ENCODE measurements around the gene SCFD1.

DNA sequence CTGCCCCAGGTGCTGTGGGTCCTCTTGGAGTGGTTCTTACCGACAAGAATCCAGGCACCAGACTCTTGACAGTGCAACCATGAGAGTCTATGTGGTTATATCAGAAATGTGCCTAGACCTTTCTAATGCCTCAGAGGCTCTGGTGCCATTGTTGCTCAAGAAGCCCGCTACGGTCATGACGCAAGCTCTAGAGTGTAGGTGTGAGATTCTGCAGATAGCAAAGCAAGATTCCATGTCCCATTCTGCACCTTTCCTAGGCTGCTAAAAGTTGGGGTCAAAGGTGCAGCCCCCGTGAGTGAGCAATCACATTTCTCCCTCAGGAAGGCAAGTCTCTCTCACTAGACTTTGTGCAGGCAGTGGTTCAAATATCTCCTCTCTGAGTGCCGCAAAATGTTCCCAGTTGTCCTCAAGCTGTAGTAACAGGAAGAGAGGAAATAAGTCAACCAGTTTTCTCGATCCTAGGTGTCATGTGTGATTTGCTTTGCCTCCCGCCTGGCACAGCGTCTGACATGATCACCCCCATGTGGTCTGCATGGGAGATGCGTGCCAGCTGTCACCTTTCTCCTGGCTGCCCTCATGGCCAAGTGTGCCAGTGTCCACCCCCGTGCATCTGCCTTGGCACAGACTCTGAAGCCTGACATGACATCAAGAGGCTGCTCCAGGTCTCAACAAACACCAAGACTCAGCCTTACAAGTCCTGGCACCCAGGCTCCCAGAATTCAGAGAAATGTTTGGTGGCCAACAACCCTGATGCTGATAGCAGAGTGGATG is 129.7 kb downstream of the SCFD1 start:
- no peak for TF ChIP-seq CTCF (IDR thresholded peaks at IDR 0.05 in 8 of 11, conservative IDR thresholded peaks at IDR 0.05 in 3 of 11)
- no peak for TF ChIP-seq POLR2A (IDR thresholded peaks at IDR 0.05)
- TF ChIP-seq POLR2AphosphoS5 (IDR thresholded peaks at IDR 0.05), result no peak

All from spleen (tissue), 7 donors.